ENCODE results near the gene TRPV2.

TRPV2 gene

DNA sequence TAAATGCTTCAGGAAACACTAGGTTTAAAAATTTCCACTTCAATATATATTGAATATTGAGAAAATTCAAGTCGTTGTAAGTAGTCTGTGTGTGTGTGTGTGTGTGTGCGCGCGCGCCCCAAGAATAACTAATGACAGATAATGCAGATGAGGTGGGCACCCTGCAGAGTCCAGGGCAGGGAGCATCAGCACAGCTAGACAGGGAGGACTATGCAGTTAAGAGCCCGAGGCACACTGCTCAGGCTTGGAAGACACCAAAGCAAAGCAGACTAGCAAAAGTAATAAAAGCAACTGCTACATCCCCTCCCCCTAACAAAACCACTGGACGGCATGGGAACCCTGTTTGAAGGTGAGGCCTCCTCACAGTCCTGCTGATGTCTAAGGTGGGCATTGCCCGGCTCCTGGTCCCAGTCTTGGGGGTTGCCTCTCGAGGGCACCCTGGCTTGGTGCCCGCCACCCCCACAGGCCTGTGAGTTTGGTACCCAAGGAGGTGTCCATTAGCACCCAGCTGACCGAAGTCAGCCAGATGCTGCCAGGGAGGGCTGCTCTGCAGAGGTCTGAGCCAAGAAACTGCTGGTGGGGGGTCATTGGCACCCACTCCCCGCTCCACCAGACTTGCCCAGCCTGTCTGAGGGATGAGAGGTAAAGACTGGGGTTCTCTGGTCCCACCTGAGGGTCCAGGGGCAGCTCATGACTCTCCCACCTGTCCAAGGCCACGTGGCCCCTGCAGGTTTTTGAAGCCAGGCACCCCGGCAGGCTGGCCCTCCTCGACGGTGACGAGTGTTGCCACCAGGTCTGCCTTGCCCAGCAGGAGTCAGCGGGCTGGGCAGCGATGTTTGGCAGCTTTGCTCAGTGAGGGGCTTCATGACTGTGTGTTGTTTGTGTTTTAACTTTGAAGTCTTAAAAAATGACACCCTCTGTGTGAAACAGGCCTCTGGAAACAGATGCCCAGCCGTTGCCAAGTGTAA lies 58.0 kb downstream of the TRPV2 start:
- FAIRE-seq (no peak), DNase-seq (ENCODE audit: low spot score) (no peak)

DNA sequence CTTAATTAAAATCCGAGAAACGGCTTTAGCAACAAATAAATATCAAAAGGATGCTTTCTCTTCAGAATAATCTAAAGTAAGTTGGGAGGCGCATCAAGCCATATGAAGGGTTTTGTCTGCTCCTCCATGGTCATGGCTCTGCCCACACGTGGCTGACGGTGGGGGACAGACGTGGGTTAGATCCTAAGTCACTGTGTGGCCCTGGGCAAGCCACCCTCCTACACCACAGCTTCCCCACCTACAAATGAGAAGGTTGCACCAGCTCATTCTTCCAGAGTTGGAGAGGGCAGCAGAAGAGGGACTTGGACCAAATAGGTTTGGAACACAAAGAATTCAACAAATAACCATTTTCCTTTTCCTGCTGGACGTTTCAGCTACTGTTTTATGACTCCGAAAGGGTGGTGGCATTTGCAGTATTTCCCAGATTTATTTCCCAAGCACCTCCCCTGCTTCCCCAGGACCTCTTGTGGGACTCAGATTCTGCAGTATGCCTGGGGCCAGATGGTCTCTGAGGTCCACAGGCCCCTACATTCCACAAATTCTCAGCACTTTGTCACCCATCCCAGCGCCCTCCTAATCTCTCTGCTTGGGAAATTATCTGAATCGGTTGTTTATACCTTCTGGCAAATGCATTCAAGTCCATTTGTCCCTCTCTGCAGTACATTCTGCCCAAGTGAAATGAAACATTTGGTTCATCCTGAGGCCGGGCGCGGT lies 58.8 kb downstream of the TRPV2 start:
- no peak for DNase-seq (ENCODE audit: low spot score)
- FAIRE-seq, result no peak

DNA sequence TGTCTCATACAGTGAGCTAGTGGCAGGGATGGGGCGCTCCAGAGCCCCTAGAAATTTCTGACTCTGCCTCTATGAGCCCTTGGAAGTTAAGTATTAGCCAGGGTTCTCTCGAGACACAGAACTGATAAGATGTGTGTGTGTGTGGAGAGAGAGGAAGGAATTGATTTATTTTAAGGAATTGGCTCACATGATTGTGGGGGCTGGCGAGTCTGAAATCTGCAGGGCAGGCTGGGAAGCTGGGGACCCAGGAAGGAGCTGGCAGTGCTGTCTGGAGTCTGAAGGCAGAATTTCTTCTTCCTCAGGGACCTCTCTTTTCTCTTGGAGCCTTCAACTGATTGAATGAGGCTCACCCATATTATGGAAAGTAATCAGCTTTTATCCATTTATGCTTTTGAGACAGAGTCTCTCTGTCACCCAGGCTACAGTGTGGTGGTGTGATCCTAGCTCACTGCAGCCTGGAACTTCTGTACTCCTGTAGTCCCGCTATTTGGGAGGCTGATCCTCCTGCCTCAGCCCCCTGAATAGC lies 59.9 kb downstream of the TRPV2 start:
- FAIRE-seq (no peak), DNase-seq (ENCODE audit: low spot score) (no peak)

DNA sequence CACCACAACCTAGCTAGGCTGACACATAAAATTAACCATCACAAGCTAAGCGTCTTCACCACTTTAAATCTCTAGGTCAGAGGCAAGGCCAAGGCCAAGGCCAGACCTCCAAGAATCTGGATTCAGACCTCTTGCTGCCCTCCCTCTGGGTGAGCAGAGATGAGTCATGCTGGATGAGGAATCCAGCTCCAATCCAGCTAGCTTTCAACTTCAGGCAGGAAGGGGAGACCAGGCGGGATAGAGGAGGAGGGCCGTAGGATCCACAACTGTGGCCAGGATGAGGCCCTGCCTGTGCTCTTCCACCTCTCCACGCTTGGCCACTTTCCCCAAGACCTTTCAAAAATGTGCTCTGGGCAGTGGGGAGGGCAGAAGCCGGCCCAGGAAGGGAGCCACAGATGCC lies 61.9 kb downstream of the TRPV2 start:
- FAIRE-seq, result peak; percentile 92
- DNase-seq (ENCODE audit: low spot score), result peak; percentile 85

DNA sequence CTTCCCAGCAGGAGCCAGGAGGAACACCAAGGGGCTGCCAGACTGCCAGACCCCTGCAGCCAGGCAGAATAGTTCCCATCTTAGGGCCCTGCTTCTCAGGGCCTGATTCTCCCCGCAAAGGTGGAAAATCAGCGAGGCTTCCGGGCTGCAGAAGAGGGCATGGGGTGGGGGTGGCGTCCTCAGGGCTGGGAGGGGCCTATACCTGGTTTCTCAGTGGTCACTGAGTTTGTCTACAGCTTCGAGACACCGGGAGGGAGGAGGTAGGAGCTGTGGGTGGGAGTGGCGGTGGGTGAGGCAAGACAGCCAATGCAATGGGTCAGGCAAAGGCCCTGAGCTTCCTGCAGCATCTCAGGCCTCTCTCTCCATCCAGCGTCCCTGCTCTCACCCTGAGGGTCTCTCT lies 62.3 kb downstream of the TRPV2 start:
- DNase-seq (ENCODE audit: low spot score), result no peak
- no peak for FAIRE-seq

DNA sequence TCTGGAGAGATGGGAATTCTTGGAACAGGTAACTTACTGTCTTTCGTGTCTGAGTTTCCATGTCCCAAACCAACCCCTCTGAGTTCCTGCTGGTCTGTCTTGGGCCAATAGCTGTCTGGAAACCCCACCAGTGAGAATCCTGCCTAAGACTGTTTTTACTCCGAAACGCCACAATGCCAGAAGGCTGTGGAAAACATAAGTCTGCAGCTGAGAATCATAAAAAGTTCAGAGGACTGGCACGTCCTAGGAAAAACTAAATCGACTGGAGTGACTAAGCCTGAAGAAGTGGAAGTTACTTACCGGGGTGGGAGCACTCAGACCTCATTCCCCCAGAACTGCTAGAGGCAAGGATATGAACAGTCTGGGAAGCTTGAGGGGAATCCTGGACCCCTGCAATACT lies 63.3 kb downstream of the TRPV2 start:
- no peak for FAIRE-seq
- no peak for DNase-seq (ENCODE audit: low spot score)

DNA sequence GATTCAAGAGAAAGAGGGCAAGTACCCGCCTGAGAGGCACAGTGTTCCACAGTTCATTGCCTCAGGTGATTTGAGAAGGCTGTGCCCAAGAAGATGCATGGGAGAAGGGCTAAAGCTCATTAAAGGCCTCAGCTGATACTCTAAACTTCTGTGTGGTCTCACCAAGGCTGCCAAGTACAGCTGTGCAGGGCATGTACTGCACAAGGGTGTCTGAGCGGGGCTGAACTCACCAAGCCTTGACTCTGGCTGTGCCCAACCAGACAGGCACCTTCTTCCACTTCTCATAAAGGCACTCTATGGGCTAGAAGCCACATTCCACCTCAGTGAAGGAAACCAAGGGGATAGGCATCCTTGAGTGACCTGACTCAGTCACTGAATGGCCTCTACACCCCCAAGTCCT lies 63.9 kb downstream of the TRPV2 start:
- no peak for DNase-seq (ENCODE audit: low spot score)
- FAIRE-seq, result no peak

DNA sequence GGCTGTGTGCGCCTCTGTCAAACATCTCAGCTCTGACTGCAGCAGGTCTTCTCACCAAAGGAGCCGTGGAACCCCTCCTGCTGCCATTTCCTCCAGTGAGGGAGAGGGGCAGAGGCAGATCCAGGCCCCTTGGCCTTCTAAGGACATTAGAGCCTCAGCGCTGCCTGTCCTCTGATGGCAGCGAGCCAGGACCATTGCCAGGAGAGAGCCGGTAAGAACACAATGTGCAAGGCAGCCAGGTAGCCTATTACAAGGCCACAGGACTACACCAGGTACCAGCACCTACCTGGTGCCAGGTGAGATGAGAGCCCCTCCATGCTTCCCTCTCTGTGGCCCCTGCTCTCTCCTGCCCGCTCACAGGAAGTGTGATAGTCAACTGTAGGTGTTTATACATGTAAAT lies 65.6 kb downstream of the TRPV2 start:
- FAIRE-seq (no peak), DNase-seq (ENCODE audit: low spot score) (no peak)

DNA sequence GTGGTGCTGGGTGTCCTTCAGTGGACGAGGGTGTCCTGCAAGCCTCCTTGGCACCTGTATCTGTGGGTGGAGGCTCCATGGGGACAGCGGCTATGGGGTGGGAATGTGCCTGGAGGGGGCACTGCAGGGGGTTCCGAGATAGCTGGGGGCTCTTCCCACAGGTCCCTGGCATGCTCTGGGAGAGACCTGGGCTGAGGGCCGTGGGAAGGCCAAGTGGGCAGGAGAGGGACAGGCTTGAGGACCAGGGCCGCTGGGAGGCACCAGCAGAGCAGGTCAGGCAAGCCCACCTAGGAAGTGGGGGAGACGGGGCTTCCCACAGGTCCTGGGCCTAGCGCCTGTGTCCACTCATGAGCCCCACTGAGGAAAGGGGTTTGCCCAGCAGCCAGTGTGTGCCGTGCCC lies 66.9 kb downstream of the TRPV2 start:
- FAIRE-seq, result no peak
- DNase-seq (ENCODE audit: low spot score), result no peak

DNA sequence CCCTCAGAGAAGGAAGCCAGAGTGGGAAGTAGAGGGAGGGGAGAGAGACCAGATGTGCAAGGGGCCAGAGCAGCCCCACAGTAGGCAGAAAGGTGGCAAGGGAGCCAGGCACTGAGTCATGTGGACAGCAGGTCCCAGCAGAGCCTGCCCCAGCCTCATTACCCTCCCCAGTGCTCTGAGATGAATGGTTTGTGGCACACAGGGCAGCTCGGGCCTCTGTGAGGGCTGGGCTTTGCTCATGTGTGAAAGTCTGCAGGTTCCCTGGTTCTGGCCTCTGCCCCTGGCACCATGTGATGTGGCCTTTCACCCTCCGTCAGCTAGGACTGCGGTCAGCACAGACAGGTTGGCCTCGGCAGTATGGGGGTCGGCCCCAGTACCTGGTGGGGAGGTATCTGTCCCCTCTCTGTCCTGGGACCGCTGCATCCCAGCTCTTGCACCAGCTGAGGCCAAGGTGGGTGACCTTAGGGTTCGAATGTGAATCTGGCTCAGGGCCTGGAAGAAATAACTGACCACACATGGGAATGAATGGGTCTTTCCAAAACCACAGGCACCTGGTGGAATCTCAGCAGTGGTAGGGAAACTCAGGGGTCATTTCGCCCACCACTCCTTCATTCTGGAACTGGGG lies 67.8 kb downstream of the TRPV2 start:
- DNase-seq (ENCODE audit: low spot score) (no peak), FAIRE-seq (no peak)

DNA sequence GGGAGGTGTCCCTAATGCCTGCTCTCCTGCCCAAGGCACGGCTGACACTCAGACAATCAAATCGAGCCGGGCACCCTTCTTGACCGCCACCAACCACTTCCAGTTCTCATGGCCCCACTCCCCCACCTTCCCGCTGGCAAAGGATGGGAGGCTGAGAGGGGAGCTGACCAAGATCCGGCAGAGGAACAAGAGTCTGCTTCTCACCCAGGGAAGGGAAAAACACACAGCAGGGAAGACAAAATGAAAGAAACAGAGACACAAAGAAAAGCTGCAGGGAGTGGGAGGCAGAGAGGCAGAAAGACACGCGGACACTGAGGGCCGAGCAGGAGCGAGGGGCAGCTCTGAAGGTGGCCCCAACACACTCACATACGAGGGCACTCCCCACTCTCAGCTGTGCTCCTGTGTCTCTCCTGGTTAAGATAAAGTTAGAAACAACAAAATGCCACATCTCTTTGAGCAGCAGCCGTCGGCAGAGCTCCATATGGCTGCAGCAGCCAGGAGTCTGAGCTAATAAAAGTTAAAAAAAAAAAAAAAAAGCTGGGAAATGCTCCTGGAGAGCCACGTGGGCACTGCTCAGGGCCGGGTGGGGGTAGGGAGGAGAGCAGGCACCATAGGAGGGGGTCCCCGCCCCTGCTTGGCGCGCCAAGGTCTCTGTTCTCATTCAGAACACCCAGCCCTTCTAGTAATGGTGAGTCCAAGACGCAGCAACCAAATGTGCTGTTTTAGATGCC lies 69.2 kb downstream of the TRPV2 start:
- no peak for DNase-seq (ENCODE audit: low spot score)
- no peak for FAIRE-seq

All from RCC 7860 (cell line).